Activated gamma-delta T cell treated with anti-CD3 and anti-CD28 coated beads, Interleukin-2, amount 50 U/mL, for 16 hours (primary cell): ENCODE results near the gene PCSK2.

ENCODE experiments used
- DNase-seq: peaks from one replicate; pipeline ENCODE4 v3.0.0-alpha.2; 2020; ENCODE audit warnings: low read depth

Gene PCSK2

DNA sequence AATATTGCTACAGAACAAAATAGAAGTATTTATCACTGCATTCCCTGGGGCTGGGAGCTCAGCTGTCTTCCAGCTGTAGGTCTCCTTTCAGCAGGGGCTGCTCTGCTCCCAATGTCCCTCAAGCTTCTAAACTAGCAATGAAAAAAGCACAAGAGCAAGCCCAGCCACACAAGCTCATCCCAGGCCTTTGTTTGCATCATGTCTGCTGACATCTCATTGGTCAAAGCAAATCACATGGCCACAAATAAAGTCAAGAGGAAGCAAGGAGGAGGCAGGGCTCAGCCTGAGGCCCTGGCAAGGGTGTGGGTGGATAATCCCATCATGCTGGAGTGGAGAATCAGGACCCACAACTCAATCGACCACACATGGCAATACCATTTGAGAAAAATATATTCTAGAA lies 306.6 kb downstream of the PCSK2 start:
- DNase-seq = no peak

GRCh38 chr20:17534077-17534476 lies 307.2 kb downstream of the PCSK2 start:
- DNase-seq = no peak
